MM.1S (cell line): Measurements from ENCODE around the gene ZHX3.

Experiments used
- DNase-seq: peaks from one replicate; pipeline ENCODE4 v3.0.0-alpha.2; 2015
- H2AFZ ChIP-seq: fragments of 300-600 bp; sonication (generic); 2 replicates; pipeline ENCODE4 v1.6.0; 2016; ENCODE audit warnings: antibody characterized with exemption, low read length
- H3F3A ChIP-seq: fragments of 300-600 bp; sonication (generic); 2 replicates; pipeline ENCODE4 v1.6.1; 2016; ENCODE audit warnings: mild to moderate bottlenecking, antibody characterized with exemption, low read length, moderate library complexity, mixed read lengths; ENCODE audit not compliant: insufficient read depth
- H3K27ac ChIP-seq: fragments of 300-600 bp; sonication (generic); 2 replicates; pipeline ENCODE4 v1.5.1; 2016; ENCODE audit warnings: mild to moderate bottlenecking, low read length
- H3K27me3 ChIP-seq: fragments of 300-600 bp; sonication (generic); replicated peaks from 2 replicates; pipeline ENCODE4 v1.6.0; 2016; ENCODE audit warnings: low read length; ENCODE audit not compliant: insufficient read depth
- H3K36me3 ChIP-seq: fragments of 300-600 bp; sonication (generic); replicated peaks from 2 replicates; pipeline ENCODE4 v1.6.1; 2016; ENCODE audit warnings: mild to moderate bottlenecking, low read length, mixed read lengths; ENCODE audit not compliant: insufficient read depth
- H3K4me1 ChIP-seq: fragments of 300-600 bp; sonication (generic); 2 replicates; pipeline ENCODE4 v1.6.1; 2016; ENCODE audit warnings: low read length, mixed read lengths
- H3K4me2 ChIP-seq: fragments of 300-600 bp; sonication (generic); 2 replicates; pipeline ENCODE4 v1.6.0; 2016; ENCODE audit warnings: low read depth, low read length
- H3K4me3 ChIP-seq: fragments of 300-600 bp; sonication (generic); 2 replicates; pipeline ENCODE4 v1.5.1; 2016; ENCODE audit warnings: low read length, mixed read lengths
- H3K79me2 ChIP-seq: fragments of 300-600 bp; sonication (generic); 2 replicates; pipeline ENCODE4 v1.6.1; 2016; ENCODE audit warnings: mixed run types, low read length, mixed read lengths
- H3K9ac ChIP-seq: fragments of 300-600 bp; sonication (generic); 2 replicates; pipeline ENCODE4 v1.6.1; 2016; ENCODE audit warnings: low read length, mixed read lengths
- H3K9me2 ChIP-seq: fragments of 300-600 bp; sonication (generic); replicated peaks from 2 replicates; pipeline ENCODE4 v1.6.1; 2016; ENCODE audit warnings: mild to moderate bottlenecking, low read length, mixed read lengths; ENCODE audit not compliant: insufficient read depth
- H3K9me3 ChIP-seq: fragments of 300-600 bp; sonication (generic); replicated peaks from 2 replicates; pipeline ENCODE4 v1.6.1; 2016; ENCODE audit warnings: mild to moderate bottlenecking, low read length, mixed read lengths; ENCODE audit not compliant: insufficient read depth
- H4K20me1 ChIP-seq: fragments of 300-600 bp; sonication (generic); 2 replicates; pipeline ENCODE4 v1.6.1; 2016; ENCODE audit warnings: mild to moderate bottlenecking, low read length, moderate library complexity, mixed read lengths; ENCODE audit not compliant: insufficient read depth
- CTCF ChIP-seq: fragments of 300-600 bp; sonication (generic); IDR thresholded peaks from 2 replicates; pipeline ENCODE4 v1.5.1; 2016; ENCODE audit warnings: antibody characterized with exemption, low read length, mixed read lengths
- EZH2 ChIP-seq: fragments of 300-600 bp; sonication (generic); optimal IDR thresholded peaks from 2 replicates; pipeline ENCODE3; 2017; ENCODE audit warnings: low read depth, mild to moderate bottlenecking, antibody characterized with exemption, low read length, mixed read lengths
- EZH2phosphoT487 ChIP-seq: fragments of 300-600 bp; sonication (generic); IDR thresholded peaks from 2 replicates; pipeline ENCODE4 v1.6.1; 2018; ENCODE audit warnings: antibody characterized with exemption, low read length

The ZHX3 gene

GRCh38 chr20:41230136-41230535 lies 87.4 kb downstream of the ZHX3 start:
- no peak for DNase-seq
- no peaks in the 10 kb centered on the region for H3K36me3 ChIP-seq

DNA sequence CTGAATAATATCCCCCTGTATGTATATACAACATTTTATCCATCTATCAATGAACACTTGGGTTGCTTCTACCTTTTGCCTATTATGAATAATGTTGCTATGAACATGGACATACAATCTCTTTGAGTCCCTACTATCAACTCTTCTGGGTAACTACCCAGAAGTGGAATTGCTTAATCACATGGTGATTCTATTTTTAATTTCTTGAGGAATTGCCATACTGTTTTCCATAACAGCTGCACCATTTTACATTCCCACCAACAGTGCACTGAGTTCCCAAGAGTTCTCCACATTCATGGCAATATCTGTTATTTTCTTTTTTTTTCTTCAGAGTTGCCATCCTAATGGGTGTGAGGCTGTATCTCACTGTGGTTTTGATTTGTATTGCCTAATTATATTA lies 88.3 kb downstream of the ZHX3 start:
- Histone ChIP-seq H4K20me1 (no peaks in the 10 kb centered on the region), H3K27me3 (no peaks in the 10 kb centered on the region), H3F3A (0 out of 2 replicates have a peak, but pooled peaks cover 4% of the 10 kb centered on the region), H3K9ac (no peak overlapping the region), H2AFZ (no peak overlapping the region), H3K4me2 (peak overlapping the region; percentile 33), H3K36me3 (no peaks in the 10 kb centered on the region), H3K4me3 (no peak overlapping the region), H3K27ac (no peak overlapping the region), H3K9me2 (no peaks in the 10 kb centered on the region), H3K79me2 (no peaks in the 10 kb centered on the region), H3K9me3 (no peaks in the 10 kb centered on the region), H3K4me1 (peaks cover 30% of the 10 kb centered on the region)
- DNase-seq: no peak
- TF ChIP-seq EZH2: no peak
- TF ChIP-seq EZH2phosphoT487: no peak
- TF ChIP-seq CTCF: no peak

More at GRCh38 chr20:41230136-41230535, 87.4 kb downstream of the ZHX3 start:
- no peaks in the 10 kb centered on the region for H3K9me2 ChIP-seq
- H3K27ac ChIP-seq: no peak overlapping the region
- H3K4me1 ChIP-seq: peaks cover 30% of the 10 kb centered on the region
- H2AFZ ChIP-seq: no peak overlapping the region
- H3K9me3 ChIP-seq: no peaks in the 10 kb centered on the region
- H3F3A ChIP-seq: 0 out of 2 replicates have a peak, but pooled peaks cover 4% of the 10 kb centered on the region
- no peak overlapping the region for H3K9ac ChIP-seq
- no peaks in the 10 kb centered on the region for H4K20me1 ChIP-seq
- no peaks in the 10 kb centered on the region for H3K79me2 ChIP-seq
- TF ChIP-seq CTCF (no peak), EZH2 (no peak), EZH2phosphoT487 (no peak)
- H3K27me3 ChIP-seq: no peaks in the 10 kb centered on the region
- H3K4me2 ChIP-seq: no peak overlapping the region
- no peak overlapping the region for H3K4me3 ChIP-seq

DNA sequence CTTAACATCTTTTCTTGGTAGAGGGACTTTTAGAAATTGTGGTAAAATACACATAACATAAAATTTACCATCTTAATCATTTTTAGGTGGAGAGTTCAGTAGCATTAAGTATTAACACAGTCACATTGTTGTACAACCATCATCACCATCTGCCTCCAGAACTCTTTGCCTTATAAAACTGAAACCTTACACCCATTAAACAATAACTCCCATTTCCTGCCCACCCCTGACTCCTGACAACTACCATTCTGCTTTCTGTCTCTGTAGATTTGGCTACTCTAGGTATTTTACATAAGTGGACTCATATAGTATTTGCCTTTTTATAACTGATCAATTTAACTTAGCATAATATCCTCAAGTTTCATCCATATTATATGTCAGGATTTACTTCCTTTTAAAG lies 88.7 kb downstream of the ZHX3 start:
- H3F3A ChIP-seq: 0 out of 2 replicates have a peak, but pooled peaks cover 4% of the 10 kb centered on the region
- H3K4me3 ChIP-seq: no peak overlapping the region
- no peaks in the 10 kb centered on the region for H3K9me3 ChIP-seq
- no peaks in the 10 kb centered on the region for H3K9me2 ChIP-seq
- no peak overlapping the region for H3K27ac ChIP-seq
- no peak overlapping the region for H2AFZ ChIP-seq
- no peaks in the 10 kb centered on the region for H3K27me3 ChIP-seq
- H4K20me1 ChIP-seq: no peaks in the 10 kb centered on the region
- no peaks in the 10 kb centered on the region for H3K79me2 ChIP-seq
- H3K4me2 ChIP-seq: peak overlapping the region; percentile 33
- no peak overlapping the region for H3K9ac ChIP-seq
- TF ChIP-seq EZH2phosphoT487 (no peak), EZH2 (no peak), CTCF (no peak)
- H3K36me3 ChIP-seq: no peaks in the 10 kb centered on the region
- H3K4me1 ChIP-seq: peaks cover 30% of the 10 kb centered on the region
- no peak for DNase-seq

- H3K4me2 ChIP-seq: no peak overlapping the region
- H3F3A ChIP-seq: 0 out of 2 replicates have a peak, but pooled peaks cover 4% of the 10 kb centered on the region
- H3K79me2 ChIP-seq: no peaks in the 10 kb centered on the region
- no peak overlapping the region for H3K27ac ChIP-seq
- H3K36me3 ChIP-seq: no peaks in the 10 kb centered on the region
- DNase-seq: no peak
- no peaks in the 10 kb centered on the region for H3K9me2 ChIP-seq
- H3K27me3 ChIP-seq: no peaks in the 10 kb centered on the region
- H3K9ac ChIP-seq: no peak overlapping the region
- no peaks in the 10 kb centered on the region for H3K9me3 ChIP-seq
- H2AFZ ChIP-seq: no peak overlapping the region
- no peaks in the 10 kb centered on the region for H4K20me1 ChIP-seq
- no peak for TF ChIP-seq EZH2
- no peak for TF ChIP-seq EZH2phosphoT487
- TF ChIP-seq CTCF: no peak
- H3K4me1 ChIP-seq: peaks cover 19% of the 10 kb centered on the region
- no peak overlapping the region for H3K4me3 ChIP-seq
Observed at GRCh38 chr20:41226426-41226825, 91.1 kb downstream of the ZHX3 start.
